SK-N-SH (cell line): ENCODE measurements around the gene SMG1. TPM values are rescaled to one million over a fixed set of nuclear protein-coding genes. Genes with fewer than 3 reads are reported as not detected.

ENCODE experiments used
- CTCF ChIA-PET: fragments of 300-600, 350-600 bp; formaldehyde crosslinking; extraction: SDS; loops from one replicate; lab custom pipeline; 2021; lab: Yijun Ruan, JAX
- POLR2A ChIA-PET: fragments of 350-600 bp; sonication (Branson Sonifier 250); formaldehyde crosslinking; extraction: SDS; loops from one replicate; lab custom pipeline; 2020; ENCODE audit warnings: antibody characterized with exemption, inconsistent platforms; lab: Yijun Ruan, JAX
- DNase-seq: peaks from one replicate; pipeline ENCODE4 v3.0.0; 2012
- H2AFZ ChIP-seq: fragments of 200-600 bp; sonication (generic); 2 replicates; pipeline ENCODE4 v1.8.1; 2016; ENCODE audit warnings: antibody characterized with exemption, mild to moderate bottlenecking, low read depth
- H3F3A ChIP-seq: fragments of 200-600 bp; sonication (generic); replicated peaks from 2 replicates; pipeline ENCODE3; 2016; ENCODE audit warnings: antibody characterized with exemption, mild to moderate bottlenecking; ENCODE audit not compliant: insufficient read depth
- H3K27ac ChIP-seq, 2 experiments: fragments of 200-500 bp in 1 of 2; fragments of 200-600 bp in 1 of 2; sonication (Bioruptor generic) in 1 of 2; sonication (generic), shearing (Covaris generic) in 1 of 2; 2 replicates each; pipeline versions ENCODE4 v1.5.1 to v1.6.1; 2014 to 2016; ENCODE audit warnings: low read depth in 2 of 2, inconsistent platforms in 1 of 2, low read length in 1 of 2, mild to moderate bottlenecking in 1 of 2, mixed read lengths in 1 of 2
- H3K27me3 ChIP-seq: fragments of 200-600 bp; sonication (generic), shearing (Covaris generic); 2 replicates; pipeline ENCODE4 v1.6.1; 2016; ENCODE audit warnings: mixed run types; ENCODE audit not compliant: insufficient read depth
- H3K36me3 ChIP-seq, 2 experiments: fragments of 200-500 bp in 1 of 2; fragments of 200-600 bp in 1 of 2; sonication (Bioruptor generic) in 1 of 2; sonication (generic) in 1 of 2; replicated peaks in 1 of 2; 2 replicates each; pipeline versions ENCODE3 to v1.5.1; 2014 to 2016; ENCODE audit warnings: low read length in 1 of 2, mild to moderate bottlenecking in 1 of 2; ENCODE audit not compliant: insufficient read depth in 2 of 2, control insufficient read depth in 1 of 2
- H3K4me1 ChIP-seq, 2 experiments: fragments of 200-500 bp in 1 of 2; fragments of 200-600 bp in 1 of 2; sonication (Bioruptor generic) in 1 of 2; sonication (generic), shearing (Covaris generic) in 1 of 2; 2 replicates each; pipeline versions ENCODE4 v1.5.1 to v1.6.1; 2014 to 2016; ENCODE audit warnings: low read depth in 1 of 2, low read length in 1 of 2, mixed run types in 1 of 2; ENCODE audit not compliant: insufficient read depth in 2 of 2, control insufficient read depth in 1 of 2
- H3K4me2 ChIP-seq: fragments of 200-600 bp; sonication (generic), shearing (Covaris generic); 2 replicates; pipeline ENCODE4 v1.6.1; 2017; ENCODE audit warnings: mixed run types
- H3K4me3 ChIP-seq, 2 experiments: fragments of 200-500 bp in 1 of 2; fragments of 200-600 bp in 1 of 2; sonication (Bioruptor generic) in 1 of 2; sonication (generic), shearing (Covaris generic) in 1 of 2; 2 replicates each; pipeline versions ENCODE4 v1.5.1 to v1.8.1; 2014 to 2016; ENCODE audit warnings: low read depth in 2 of 2, inconsistent platforms in 1 of 2, low read length in 1 of 2, mild to moderate bottlenecking in 1 of 2, mixed read lengths in 1 of 2, moderate library complexity in 1 of 2
- H3K79me2 ChIP-seq: fragments of 200-600 bp; sonication (generic); 2 replicates; pipeline ENCODE4 v1.8.1; 2017; ENCODE audit warnings: mild to moderate bottlenecking; ENCODE audit not compliant: insufficient read depth
- H3K9ac ChIP-seq: fragments of 200-600 bp; sonication (generic); 2 replicates; pipeline ENCODE4 v1.6.1; 2017; ENCODE audit warnings: mixed run types
- H3K9me2 ChIP-seq: fragments of 200-600 bp; sonication (generic); 2 replicates; pipeline ENCODE4 v1.6.1; 2017; ENCODE audit warnings: mixed run types
- H3K9me3 ChIP-seq: fragments of 200-600 bp; sonication (generic); 2 replicates; pipeline ENCODE4 v1.6.1; 2017; ENCODE audit warnings: mixed run types, mild to moderate bottlenecking, moderate library complexity
- H4K20me1 ChIP-seq: fragments of 200-600 bp; sonication (generic); 2 replicates; pipeline ENCODE4 v1.6.1; 2017; ENCODE audit warnings: mild to moderate bottlenecking, mixed run types; ENCODE audit not compliant: insufficient read depth
- JUND ChIP-seq: IDR thresholded peaks from 2 replicates; pipeline ENCODE4 v1.4.0; 2012
- MEF2A ChIP-seq: IDR thresholded peaks from 2 replicates; pipeline ENCODE4 v1.4.0; 2012; ENCODE audit warnings: low read depth, borderline replicate concordance
- NFIC ChIP-seq: IDR thresholded peaks from 2 replicates; pipeline ENCODE4 v1.4.0; 2012; ENCODE audit warnings: borderline replicate concordance
- NRF1 ChIP-seq: IDR thresholded peaks from 2 replicates; pipeline ENCODE4 v1.6.1; 2012; ENCODE audit warnings: low read depth, mild to moderate bottlenecking, low read length
- RCOR1 ChIP-seq: fragments of 150-350 bp; IDR thresholded peaks from 2 replicates; pipeline ENCODE4 v1.6.1; 2017; ENCODE audit warnings: antibody characterized with exemption, low read length
- RFX5 ChIP-seq: IDR thresholded peaks from 2 replicates; pipeline ENCODE4 v1.6.1; 2012; ENCODE audit warnings: mild to moderate bottlenecking, improper control_type of control experiment, low read length
- SIN3A ChIP-seq: IDR thresholded peaks from 2 replicates; pipeline ENCODE4 v1.6.1; 2012; ENCODE audit warnings: low read depth, mild to moderate bottlenecking, low read length, moderate library complexity, borderline replicate concordance
- TAF1 ChIP-seq: IDR thresholded peaks from 2 replicates; pipeline ENCODE4 v1.6.1; 2012; ENCODE audit warnings: low read depth, mild to moderate bottlenecking, low read length, moderate library complexity, borderline replicate concordance
- TCF12 ChIP-seq: IDR thresholded peaks from 2 replicates; pipeline ENCODE4 v1.4.0; 2012
- TEAD4 ChIP-seq: IDR thresholded peaks from 2 replicates; pipeline ENCODE4 v1.4.0; 2012; ENCODE audit warnings: mild to moderate bottlenecking, borderline replicate concordance; ENCODE audit not compliant: insufficient read depth
- YY1 ChIP-seq: IDR thresholded peaks from 2 replicates; pipeline ENCODE4 v1.4.0; 2012; ENCODE audit warnings: low read depth, mild to moderate bottlenecking
- WGBS: methylation state at CpG from one replicate; pipeline ENCODE4 v1.1.6; 2017; ENCODE audit warnings: low lambda C conversion rate; 5-methylcytosine and 5-hydroxymethylcytosine counted together
- polyA plus RNA-seq, 3 experiments: library from polyadenylated mRNA; depleted of rRNA; stranded (reverse); fragments of >200 nt; gene quantifications; 2 replicates each; pipeline ENCODE4 v1.2.3, GENCODE V29; 2012
- TF ChIP-seq, protein P1 (sequence below): IDR thresholded peaks from 2 replicates; pipeline ENCODE4 v1.4.0; 2012; ENCODE audit warnings: low read depth, borderline replicate concordance
- TF ChIP-seq, protein P2 (sequence below): fragments of 200-600 bp; sonication (generic); IDR thresholded peaks from 2 replicates; pipeline ENCODE4 v1.6.1; 2017; ENCODE audit warnings: antibody characterized with exemption, mild to moderate bottlenecking, moderate library complexity
- TF ChIP-seq, protein P3 (sequence below): fragments of 150-350 bp; IDR thresholded peaks from 2 replicates; pipeline ENCODE4 v1.6.1; 2017; ENCODE audit warnings: antibody characterized with exemption, low read length, low read depth, borderline replicate concordance

Gene SMG1
- polyA plus RNA-seq, 1 of the 3 experiments (the other 2 are of a cell fraction): 11.2 TPM

DNA sequence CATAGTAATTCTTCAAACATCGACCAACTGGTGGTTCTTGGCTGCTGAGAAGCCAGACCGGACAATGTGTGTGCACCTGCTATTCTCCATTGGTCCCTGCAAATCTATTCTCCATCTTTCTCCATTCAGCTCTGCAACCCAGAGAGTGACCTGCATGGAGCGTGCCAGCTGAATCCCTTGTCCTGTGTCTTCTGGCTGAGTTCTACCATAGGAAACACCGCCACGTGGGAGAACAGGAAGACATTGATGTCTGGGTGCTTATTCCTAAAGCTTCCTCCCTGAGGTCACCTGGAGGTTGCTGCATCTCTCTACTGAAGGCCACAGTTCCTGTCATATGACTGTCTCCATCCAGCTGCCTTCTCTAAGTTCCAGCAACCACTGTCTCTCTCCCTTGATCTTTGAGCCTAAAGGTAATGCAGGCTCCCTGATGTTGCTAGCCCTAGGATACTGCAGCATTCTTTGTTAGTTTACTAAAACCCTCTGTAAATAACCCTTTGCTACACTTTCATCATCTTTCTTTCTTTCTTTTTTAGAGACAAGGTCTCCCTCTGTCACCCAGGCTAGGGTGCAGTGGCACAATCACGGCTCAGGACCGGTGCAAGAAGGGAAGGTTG, 10.6 kb upstream of the SMG1 start (continued):
- TF ChIP-seq NFIC: no peak
- TF ChIP-seq, protein P1, sequence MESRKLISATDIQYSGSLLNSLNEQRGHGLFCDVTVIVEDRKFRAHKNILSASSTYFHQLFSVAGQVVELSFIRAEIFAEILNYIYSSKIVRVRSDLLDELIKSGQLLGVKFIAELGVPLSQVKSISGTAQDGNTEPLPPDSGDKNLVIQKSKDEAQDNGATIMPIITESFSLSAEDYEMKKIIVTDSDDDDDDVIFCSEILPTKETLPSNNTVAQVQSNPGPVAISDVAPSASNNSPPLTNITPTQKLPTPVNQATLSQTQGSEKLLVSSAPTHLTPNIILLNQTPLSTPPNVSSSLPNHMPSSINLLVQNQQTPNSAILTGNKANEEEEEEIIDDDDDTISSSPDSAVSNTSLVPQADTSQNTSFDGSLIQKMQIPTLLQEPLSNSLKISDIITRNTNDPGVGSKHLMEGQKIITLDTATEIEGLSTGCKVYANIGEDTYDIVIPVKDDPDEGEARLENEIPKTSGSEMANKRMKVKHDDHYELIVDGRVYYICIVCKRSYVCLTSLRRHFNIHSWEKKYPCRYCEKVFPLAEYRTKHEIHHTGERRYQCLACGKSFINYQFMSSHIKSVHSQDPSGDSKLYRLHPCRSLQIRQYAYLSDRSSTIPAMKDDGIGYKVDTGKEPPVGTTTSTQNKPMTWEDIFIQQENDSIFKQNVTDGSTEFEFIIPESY: no peak
- no peak for TF ChIP-seq RCOR1
- TF ChIP-seq RFX5: no peak
- no peak for TF ChIP-seq TCF12
- no peak for TF ChIP-seq JUND

DNA sequence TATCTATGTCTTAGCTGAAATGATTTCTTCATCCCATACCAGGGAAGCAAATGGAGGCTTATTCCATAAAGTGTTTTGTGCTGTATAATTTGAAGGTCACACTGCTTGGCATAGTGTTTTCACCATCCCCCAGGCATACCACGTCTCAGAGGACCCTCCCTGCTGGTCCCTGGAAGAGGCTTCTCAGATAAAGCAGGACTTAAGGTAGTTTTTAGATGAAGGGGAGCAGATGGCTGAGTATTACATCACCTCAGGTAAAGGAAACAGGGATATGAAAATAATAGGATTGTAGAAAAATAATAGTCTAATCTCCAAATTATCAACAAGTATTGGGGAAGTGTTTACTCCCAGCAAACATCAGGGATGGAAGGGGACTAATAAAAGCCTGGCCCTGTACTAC, 7.3 kb upstream of the SMG1 start:
- CTCF ChIA-PET: no interaction called here
- no peaks in the 10 kb centered on the region for H3K4me1 ChIP-seq
- H3K9ac ChIP-seq: no peak overlapping the region
- H3K4me3 ChIP-seq: no peak overlapping the region
- no peaks in the 10 kb centered on the region for H3K36me3 ChIP-seq
- H3K9me3 ChIP-seq: no peaks in the 10 kb centered on the region
- DNase-seq: no peak
- H3K79me2 ChIP-seq: no peaks in the 10 kb centered on the region
- 62% methylated on average over 1 of the region's 1 CpG for WGBS
- no peak overlapping the region for H3K27ac ChIP-seq
- H3K9me2 ChIP-seq: no peaks in the 10 kb centered on the region
- H3K27me3 ChIP-seq: no peaks in the 10 kb centered on the region
- no peak for TF ChIP-seq YY1
- no peak for TF ChIP-seq RFX5
- TF ChIP-seq NRF1: no peak
- TF ChIP-seq NFIC: no peak
- TF ChIP-seq, protein P2, sequence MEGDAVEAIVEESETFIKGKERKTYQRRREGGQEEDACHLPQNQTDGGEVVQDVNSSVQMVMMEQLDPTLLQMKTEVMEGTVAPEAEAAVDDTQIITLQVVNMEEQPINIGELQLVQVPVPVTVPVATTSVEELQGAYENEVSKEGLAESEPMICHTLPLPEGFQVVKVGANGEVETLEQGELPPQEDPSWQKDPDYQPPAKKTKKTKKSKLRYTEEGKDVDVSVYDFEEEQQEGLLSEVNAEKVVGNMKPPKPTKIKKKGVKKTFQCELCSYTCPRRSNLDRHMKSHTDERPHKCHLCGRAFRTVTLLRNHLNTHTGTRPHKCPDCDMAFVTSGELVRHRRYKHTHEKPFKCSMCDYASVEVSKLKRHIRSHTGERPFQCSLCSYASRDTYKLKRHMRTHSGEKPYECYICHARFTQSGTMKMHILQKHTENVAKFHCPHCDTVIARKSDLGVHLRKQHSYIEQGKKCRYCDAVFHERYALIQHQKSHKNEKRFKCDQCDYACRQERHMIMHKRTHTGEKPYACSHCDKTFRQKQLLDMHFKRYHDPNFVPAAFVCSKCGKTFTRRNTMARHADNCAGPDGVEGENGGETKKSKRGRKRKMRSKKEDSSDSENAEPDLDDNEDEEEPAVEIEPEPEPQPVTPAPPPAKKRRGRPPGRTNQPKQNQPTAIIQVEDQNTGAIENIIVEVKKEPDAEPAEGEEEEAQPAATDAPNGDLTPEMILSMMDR: no peak
- TF ChIP-seq SIN3A: no peak
- no peak for TF ChIP-seq MEF2A
- no peak for TF ChIP-seq TAF1
- TF ChIP-seq, protein P3, sequence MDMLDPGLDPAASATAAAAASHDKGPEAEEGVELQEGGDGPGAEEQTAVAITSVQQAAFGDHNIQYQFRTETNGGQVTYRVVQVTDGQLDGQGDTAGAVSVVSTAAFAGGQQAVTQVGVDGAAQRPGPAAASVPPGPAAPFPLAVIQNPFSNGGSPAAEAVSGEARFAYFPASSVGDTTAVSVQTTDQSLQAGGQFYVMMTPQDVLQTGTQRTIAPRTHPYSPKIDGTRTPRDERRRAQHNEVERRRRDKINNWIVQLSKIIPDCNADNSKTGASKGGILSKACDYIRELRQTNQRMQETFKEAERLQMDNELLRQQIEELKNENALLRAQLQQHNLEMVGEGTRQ: no peak
- no peak for TF ChIP-seq TEAD4
- TF ChIP-seq TCF12: no peak
- peaks cover 11% of the 10 kb centered on the region for H3F3A ChIP-seq
- POLR2A ChIA-PET: no interaction called here
- no peaks in the 10 kb centered on the region for H4K20me1 ChIP-seq
- H3K4me2 ChIP-seq: 0 out of 2 replicates have a peak overlapping the region, but pooled peaks have one; percentile 21
- H2AFZ ChIP-seq: 0 out of 2 replicates have a peak overlapping the region, but pooled peaks have one; percentile 40
